Eye (tissue), 1 donor: ENCODE results near the gene RBMY1J.
"Not testable (repeated sequence)": the region's sequence is repeated elsewhere in the genome, so short reads cannot be mapped to it uniquely, and the experiment has no call there.

Experiments used
- DNase-seq: peaks from one replicate; pipeline ENCODE4 v3.0.0-alpha.2; 2015

The RBMY1J gene

DNA sequence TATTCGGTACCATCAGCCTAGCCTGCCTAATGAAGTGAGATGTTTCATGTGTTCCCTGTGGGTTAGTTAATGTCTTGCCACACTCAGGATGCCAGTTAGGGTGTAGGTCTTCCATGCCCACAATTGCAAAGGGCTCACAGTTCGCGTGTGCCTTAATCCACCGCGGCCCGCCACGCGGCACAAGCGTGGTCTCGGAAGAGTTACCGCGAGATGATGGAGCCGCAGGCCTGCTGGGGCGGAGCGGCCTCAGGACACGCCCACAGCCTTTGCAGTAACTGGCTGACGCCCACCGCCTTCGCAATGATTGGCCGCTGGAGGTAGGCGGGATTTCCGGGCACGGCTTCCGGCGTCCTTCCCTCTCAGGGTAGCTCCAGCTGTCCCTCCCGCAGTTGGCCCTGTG, at the start of gene RBMY1J:
TSS of gene RBMY1J (plus strand) at position 301 of the 400 bp plus-strand sequence. CDS start 2,038 bp downstream, outside the sequence.
- not testable (repeated sequence) for DNase-seq

DNA sequence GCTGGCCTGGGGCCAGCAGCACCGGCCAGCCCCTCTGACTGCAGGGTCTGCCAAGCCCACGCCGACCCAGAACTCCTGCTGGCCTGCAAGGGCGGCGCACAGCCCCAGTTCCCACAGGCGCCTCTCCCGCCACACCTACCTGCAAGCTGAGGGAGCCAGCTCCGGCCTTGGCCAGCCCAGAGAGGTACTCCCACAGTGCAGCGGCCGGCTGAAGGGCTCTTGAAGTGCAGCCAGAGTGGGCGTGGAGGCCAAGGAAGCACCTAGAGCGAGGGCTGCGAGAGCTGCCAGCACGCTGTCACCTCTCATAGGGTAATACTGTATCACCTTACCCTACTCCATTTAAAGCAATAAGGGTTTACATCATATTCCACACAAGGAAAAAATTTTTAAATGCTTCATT, 35.8 kb upstream of the RBMY1J start:
- no peak for DNase-seq

DNA sequence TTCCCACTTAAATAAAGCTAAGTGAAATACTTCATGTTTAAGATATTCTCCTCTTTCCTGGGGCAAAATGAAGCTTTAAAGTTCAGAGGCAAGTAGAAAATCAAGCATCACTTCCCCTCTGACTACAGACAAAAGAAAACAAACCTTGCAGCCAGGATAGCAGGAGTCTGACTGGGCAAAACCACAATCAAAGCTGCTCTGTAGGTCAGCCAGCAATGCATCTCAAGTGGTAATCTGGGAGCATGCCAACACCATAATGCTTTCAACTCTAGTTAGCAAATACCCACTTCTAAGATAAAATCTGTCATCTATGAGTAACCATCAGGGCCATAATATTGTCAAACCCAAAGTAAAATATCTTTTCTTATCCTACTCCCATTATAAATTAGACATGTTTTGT, 32.6 kb upstream of the RBMY1J start:
- DNase-seq = no peak

DNA sequence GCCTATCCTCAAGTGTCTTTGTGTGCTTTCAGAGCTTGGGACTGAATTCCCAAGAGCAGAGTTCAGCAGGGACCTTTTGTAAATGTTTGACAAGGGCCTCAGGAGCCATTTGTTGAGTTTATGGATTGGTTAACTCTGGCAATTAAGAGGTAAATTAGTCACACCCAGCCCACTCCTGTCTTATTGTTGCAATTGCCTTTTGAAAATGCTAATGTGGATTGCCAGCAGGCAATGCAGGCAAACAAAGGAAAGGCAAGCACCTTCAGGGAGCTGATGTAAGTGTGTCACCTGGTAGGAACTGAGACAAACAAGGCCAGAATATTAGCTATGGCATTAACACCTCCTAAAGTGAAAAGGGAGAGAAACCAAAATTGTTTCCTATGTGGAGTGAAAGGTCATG, 29.7 kb upstream of the RBMY1J start:
- DNase-seq = no peak

DNA sequence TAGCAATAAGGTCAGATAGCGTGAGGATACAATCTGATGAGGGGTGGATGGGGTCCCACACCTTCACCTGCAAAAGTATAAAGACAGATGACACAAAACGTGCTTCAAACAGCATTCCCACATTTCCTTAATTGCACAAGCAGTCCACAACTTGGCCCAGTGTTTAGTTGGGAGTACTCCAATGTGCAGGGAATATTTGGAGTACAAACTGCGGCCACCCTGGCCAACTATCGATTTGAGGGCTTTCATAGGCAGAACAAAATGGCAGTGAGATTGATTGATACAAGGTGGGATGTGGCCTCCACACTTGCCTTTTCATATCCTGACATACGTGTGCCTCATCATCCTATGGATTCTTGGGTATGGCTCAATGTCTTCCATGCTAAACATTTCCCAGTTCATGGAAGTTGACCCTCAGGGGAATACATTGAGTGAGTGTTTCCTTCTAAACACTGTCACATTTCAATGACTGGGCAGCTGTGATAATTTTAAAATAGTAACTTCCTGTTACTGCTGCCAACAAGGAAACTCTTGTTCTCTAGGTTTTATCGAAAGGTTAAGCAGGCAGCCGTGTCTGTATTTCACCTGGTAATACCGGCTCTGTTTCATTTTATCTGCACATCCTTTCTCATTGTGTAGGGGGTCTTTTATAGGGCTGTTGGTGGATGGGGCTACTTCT, 41.6 kb downstream of the RBMY1J start:
- not testable (repeated sequence) for DNase-seq

DNA sequence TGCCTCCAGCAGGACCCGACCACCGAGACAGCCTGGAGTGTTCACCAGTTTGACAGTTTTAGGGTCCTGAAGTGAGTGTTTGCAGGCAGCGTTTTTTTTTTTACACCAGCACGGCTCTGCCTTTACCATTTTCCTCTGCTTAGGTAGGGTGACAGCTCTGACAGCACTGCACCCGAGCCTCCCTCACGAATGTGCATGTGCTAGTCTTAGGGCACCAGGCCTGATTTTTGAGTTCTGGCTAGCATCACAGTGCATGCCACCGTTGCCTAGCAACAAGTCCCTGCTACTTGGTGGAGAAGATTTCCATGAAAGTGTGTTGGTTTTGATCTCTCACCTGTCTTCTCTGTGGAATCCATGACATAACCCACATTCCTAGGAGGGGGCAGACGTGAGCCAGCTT, 52.3 kb downstream of the RBMY1J start:
- not testable (repeated sequence) for DNase-seq

DNA sequence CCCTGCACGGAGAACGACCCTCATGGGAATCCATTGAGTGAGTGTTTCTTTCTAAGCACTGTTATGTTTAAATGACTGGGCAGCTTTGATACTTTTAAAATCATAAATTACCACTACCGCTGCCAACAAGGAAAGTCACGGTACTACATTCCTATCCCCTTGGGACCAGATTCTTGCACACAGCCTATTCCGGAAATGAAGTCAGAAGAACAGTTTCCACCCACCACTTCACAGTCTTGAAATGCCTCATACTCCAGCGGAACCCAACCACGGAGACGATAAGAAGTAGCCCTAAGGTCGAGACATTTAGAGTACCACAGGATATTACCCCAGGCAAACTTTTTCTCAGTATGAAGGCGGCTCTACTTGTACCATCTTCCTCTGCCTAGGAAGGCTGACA, 58.8 kb downstream of the RBMY1J start:
- DNase-seq = not testable (repeated sequence)
